HG03460 (cell line): Measurements from ENCODE around the gene TCEA2.
"Not testable (repeated sequence)": the region's sequence is repeated elsewhere in the genome, so short reads cannot be mapped to it uniquely, and the experiment has no call there.

Experiments used
- ATAC-seq: cut with Tn5 transposase; IDR thresholded peaks from one replicate; pipeline ENCODE4 v1.9.1; 2021; ENCODE audit not compliant: unreplicated experiment

TCEA2 gene

GRCh38 chr20:64105846-64106434, 42.9 kb downstream of the TCEA2 start:
- ATAC-seq, result no peak

DNA sequence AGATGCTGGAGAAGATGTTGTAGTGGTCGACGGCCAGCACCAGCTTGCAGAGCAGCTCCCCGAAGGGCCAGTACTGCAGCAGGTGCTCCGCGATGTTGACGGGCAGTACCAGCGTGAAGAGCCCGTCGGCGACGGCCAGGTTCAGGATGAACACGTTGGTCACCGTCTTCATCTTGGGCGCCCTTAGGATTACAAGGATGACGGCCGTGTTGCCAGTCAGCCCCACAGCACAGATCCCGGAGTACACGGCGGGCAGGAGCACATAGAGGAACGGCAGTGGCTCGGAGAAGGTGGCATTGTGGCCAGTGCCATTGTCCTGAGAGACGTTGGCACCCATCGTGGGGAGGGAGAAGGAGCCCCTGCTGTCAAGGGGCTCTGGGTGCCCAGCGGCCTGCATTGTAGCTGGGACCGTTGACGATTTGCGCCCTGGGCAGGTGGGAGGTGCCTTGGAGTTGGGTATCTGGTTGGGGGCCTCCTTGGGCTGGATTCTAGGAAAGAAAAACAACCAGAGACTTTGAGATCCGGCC, 43.5 kb downstream of the TCEA2 start:
- ATAC-seq, result no peak

DNA sequence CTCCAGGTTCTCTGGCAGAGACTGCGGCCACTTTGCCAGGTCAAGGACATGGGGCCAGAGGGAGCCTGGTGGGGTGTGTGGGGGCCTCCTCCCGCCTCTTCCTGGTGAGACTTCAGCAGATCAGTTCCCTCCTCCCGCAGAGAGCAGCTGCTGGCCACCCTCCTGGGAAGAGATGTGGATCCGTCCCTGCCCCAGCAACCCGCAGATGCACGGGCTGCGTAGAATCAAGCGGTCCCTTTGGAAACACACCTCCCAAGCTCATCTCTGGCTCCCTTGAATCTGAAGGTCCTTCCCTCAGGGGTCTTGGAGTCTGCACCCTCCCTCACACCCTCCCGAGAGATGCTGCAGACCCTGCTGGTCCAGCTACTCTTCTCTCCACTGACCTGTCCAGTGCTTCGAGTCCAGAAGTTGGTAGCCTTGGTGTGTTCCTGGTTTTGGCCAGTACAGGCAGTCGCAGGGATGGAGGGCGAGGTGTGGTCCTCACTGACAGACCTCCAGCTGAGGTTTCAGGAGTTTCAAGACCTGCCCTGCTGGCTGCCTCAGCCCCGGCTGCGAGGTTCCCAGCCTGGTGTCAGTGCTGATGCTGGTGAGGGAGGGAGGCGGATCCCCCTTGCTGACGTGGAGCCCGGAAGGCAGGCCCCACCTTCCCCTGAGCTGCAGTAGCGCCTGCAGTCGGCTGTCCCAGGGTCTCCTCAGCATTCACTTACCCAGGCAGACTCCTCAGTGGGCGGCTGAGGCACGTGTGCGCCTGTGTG, 44.2 kb downstream of the TCEA2 start, which contains the start of gene NPBWR2:
Gene NPBWR2 (minus strand): TSS at position 585 of the 755 bp plus-strand sequence. CDS start 734 bp downstream, outside the sequence.
- no peak for ATAC-seq

DNA sequence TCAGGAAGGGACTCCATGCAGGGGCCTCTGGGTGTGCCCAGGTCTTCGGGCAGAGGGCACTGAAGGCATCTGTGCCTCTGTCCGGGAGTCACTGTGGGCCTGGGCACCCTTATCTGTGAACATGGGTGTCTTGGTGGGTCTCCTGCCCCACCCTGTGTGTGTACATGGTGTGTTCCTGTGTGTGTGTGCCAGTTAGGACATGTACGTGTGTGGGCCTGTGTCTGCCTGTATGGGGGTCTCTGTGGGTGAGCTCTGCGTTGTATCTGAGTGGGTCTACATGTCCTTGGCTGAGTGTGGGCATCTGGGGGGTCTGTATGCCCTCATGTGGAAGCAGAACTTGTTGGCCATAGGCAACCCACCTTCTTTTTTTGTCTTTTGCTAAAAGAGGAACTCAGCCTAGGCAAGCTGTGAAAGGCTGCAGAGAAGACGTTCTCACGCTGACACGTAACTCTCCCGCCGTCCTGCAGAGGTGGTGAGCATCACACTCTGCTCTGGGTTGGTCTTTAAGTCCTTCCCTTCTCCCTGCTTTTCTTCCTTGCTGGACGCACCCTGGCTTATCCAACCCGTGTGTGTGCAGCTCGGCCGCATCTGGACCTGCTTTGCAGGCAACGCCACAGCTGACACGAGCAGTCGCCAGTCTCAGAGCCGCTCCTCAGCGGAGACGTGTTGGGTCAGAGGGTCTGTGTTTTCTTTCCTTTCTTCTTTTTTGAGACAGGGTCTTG, 44.9 kb downstream of the TCEA2 start:
- no peak for ATAC-seq

DNA sequence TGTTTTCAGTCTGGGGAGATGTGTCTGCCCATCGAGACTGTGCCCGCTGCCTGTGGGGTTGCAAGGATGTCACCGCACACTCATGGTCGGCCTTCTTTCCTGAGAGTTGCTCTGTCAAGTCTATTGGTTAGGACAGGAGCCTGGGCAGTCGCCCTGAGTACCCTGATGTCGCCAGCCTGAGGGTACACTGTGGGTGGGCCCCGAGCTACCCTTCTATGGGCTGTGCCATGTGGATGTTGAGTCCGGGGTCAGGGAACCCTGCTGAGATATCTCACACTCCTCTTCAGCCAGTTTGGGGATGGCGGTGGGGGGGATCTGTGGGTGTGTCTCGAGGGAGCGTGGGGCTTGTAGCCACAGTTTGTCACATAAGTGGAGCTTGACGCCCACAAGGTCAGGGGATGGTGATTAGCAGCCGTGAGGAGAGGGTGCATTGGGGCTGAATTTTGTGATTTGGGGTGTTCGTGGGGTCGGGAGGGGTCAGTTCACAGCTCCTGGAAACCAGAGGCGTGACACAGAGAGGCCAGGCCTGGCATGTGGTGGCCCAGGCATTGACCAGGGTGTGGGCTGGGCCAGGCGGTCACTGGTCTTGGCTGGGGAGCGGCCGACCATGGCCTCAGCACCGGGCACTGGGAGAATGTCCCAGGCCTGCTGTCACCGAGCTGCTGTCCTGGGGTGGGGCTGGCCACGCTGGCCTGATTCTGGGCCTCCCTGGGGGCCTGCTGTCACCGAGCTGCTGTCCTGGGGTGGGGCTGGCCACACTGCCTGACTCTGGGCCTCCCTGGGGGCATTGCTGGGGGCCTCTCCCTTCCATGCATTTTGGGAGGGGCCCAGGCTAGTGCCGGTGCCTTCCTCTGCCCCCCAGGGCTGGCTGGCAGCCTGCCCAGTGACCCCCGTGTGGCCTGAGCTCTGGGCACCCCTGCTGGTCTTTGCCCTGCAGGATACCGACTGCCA, 46.0 kb downstream of the TCEA2 start:
- no peak for ATAC-seq

- ATAC-seq, result no peak
Measured at GRCh38 chr20:64109831-64110391, 46.9 kb downstream of the TCEA2 start.

- ATAC-seq, result no peak
Measured at GRCh38 chr20:64110411-64111068, 47.5 kb downstream of the TCEA2 start.

DNA sequence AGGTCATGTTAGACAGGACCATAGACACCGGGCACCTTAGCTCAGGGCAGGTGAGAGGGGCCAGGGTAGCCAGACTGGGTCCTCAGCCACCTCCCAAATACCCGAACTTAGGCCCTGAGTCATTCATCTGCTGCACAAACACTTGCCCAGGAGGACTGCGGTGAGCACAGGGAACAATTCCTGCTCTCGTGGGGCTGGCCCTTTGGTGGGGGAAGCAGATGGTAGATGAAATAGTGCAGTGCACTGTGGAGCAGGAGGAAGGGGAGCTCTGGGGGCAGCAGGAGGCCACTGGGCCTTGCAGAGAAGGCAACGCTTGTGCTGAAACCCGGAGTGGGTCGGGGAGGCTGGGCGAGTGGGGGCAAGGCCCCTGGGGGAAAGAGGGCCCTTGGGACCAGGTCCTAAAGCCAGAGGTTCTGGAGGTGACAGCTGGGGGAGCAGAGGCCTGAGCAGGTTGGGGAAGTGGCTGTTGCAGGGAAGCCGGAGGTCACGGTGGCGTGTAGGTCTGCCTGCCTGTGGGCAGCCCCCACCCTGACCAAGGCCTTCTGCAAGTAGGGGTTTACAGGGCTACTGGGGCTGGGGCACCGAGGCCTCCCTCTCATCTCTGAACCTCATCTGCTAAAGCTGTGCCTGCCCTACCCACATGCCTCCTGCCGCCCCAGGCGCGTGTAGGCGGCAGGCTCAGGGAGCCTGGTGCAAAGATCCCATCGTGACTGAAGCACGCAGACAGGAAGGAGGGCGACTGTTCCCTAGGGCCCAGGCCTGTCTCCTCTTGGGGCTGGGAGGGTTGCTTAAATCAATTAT, 49.0 kb downstream of the TCEA2 start:
- ATAC-seq, result no peak

- ATAC-seq, result no peak
Measured at GRCh38 chr20:64112691-64113443, 49.9 kb downstream of the TCEA2 start.

- no peak for ATAC-seq
Measured at GRCh38 chr20:64113444-64113775, 50.4 kb downstream of the TCEA2 start.

DNA sequence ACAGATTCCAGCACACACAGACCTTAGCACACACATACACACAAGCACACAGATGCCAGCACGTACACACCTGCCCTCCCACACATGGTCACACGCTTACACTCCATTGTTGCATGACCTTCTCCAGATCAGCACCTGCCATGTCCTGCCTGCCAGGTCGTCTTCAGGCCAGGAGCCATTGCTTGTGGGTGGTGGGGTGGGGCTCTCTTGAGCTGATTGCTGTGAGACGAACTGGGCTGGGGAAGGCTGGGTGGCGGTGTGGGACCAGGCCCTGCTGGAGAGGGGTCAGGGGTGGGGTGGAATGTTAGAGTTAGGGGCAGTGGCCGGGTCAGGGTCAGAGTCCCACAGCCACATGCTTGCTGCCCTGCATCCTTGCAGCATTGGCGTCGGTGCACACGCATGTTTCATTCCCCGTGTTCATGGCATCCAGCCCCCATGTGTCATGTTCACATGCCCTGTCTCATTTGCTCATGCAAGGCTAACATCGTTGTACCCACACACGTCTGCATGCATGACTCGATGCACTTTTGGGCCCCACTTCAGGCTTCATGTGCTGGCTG, 50.9 kb downstream of the TCEA2 start:
- ATAC-seq, result no peak

DNA sequence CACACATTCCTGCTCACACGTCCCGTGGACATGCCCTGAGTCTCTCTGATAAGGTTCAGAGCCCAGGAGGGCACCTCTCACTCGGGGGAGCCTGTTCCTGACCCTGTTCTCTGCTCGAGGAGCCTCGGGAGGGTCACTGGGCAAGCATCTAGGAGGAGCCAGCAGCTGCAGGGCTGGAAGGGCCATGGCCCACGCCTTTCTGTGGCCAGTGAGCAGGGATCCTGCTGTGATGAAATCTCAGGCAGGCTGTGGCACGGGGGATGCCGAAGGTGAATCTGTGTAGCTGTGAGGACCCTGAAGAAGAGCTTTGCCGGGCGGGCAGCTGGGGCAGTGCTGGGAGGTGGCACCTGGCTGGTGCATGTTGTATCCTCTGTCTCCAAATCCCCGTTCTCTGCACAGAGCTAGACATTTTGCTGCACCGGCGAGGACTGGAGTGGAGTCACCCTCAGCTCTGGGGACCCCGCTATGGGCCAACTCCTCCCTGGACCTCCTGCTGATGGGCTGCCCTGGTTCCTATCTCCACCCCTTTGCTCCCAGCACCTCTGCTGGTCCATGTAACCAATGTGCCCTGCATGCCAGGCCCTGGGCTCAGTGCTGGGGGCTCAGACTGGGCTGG, 51.5 kb downstream of the TCEA2 start:
- no peak for ATAC-seq

DNA sequence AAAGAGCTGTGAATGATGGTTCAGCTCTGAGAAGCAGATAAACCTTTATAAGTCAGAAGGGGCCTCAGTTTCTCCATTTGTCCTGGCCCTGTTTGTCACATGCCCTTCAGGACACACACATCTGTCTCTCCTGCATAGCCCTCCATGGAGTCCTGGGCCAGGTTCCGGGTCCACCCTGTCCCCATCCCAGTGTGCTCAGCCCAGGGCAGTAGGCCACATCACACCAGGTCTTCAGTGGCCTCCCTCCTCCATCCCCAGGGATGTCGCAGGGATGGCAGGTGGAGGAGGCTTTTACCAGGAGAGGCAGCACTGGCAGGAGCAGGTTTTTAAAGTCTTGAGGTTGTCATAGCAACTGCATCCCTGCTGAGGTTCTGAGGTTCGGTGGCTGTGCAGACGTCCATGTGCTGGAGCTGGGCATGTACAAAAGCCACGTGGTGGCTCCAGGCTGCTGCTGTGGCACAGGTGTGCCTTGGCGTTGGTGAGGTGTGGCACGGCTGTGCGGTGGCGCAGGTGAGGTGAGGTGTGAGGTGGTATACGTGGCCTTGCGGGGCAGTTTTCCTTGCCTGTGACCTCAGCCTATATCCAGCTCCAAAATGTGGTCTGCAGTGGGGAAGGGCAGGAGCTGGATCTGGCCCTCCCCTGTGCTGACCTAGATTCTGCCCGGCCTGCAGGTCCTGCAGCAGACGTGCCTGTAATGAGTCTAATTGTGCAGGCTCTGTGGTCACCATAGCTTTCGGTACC, 52.3 kb downstream of the TCEA2 start:
- ATAC-seq, result no peak

DNA sequence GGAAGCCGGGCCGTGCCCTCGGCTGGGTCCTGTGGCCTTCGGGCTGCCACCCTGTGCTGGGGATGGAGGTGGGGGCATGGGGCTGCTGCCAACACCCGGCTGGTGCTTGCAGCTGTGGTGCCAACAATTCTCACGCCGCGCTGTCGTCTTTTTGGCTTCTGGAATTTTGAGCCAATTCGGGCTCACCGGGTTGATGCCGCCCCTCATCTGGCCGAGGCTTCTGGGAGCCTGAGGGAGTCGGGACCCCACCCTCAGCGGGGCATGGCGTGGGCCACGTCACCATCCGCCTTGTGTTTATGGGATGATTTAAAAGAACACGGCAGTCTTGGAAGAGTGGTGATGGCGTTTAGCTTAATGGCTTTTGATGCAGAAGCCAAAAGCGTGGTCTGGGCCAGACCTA, 53.0 kb downstream of the TCEA2 start:
- ATAC-seq, result no peak

DNA sequence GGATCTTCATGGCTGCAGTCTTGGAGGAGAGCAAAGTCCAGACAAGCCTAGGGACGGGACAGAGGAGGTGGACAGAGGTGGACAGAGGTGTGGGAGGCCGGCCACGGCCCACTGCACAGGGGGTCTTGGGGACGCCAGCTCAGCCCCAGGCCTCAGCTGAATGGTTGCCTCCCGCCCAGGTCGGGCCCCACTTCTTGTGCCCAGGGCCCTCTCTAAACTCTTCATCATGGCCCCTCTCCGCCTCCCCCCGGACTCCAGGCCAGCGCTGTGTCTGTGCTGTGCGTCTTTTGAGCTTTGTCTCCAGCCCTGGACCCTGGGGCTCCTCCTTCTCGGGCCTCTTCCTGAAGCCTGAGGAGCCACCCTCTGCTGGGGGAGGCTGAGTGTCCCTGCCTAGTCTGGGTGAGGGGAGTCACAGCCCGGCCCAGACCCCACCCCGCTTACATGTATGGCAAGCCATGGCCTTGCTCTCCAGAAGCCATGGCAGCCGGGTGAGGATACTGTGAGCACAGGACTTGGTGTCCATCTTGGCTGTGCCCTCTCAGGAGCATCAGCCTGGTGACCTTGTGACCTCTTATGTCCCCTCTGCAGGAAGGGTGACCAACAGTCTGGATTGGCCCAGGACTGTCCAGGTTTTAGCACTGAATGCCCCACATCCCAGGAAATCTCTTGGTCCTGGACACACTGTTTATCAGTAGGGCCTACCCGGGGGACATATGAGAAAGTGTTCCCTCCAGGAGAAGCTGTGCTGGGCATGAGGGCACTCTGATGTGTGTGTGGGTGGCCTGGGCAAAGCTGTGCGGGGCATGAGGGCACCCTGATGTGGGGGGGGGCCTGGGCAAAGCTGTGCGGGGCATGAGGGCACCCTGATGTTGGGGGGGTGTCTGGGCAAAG, 53.8 kb downstream of the TCEA2 start:
- ATAC-seq, result no peak

- ATAC-seq, result not testable (repeated sequence)
Measured at GRCh38 chr20:64117432-64117777, 54.4 kb downstream of the TCEA2 start.
